22Rv1 (cell line): ENCODE data around the gene SERP1.
"Not testable (repeated sequence)": the region's sequence is repeated elsewhere in the genome, so short reads cannot be mapped to it uniquely, and the experiment has no call there.

ENCODE experiments used
- H3K27ac ChIP-seq: fragments of 450-650 bp; 2 replicates; pipeline ENCODE4 v1.5.1; 2017
- CTCF ChIP-seq: fragments of 450-650 bp; IDR thresholded peaks from 2 replicates; pipeline ENCODE4 v1.5.1; 2017; ENCODE audit warnings: mild to moderate bottlenecking
- ZFX ChIP-seq: fragments of 450-650 bp; IDR thresholded peaks from 2 replicates; pipeline ENCODE4 v1.6.1; 2017; ENCODE audit warnings: antibody characterized with exemption, borderline replicate concordance

Gene SERP1

GRCh38 chr3:150504483-150504882 is 41.8 kb downstream of the SERP1 start:
- TF ChIP-seq CTCF (no peak), ZFX (no peak)
- H3K27ac ChIP-seq: no peak overlapping the region

- no peak for TF ChIP-seq CTCF
- TF ChIP-seq ZFX: no peak
- no peak overlapping the region for H3K27ac ChIP-seq
These were observed 42.7 kb downstream of the SERP1 start for GRCh38 chr3:150503402-150504099.

- H3K27ac ChIP-seq: not testable (repeated sequence)
These were observed 45.3 kb downstream of the SERP1 start for GRCh38 chr3:150500960-150501359.

GRCh38 chr3:150497956-150498355 is 48.3 kb downstream of the SERP1 start:
- TF ChIP-seq ZFX: no peak
- no peak for TF ChIP-seq CTCF
- H3K27ac ChIP-seq: no peak overlapping the region

- TF ChIP-seq ZFX (no peak), CTCF (peak; percentile 77)
- H3K27ac ChIP-seq: no peak overlapping the region
These were observed 50.6 kb downstream of the SERP1 start for GRCh38 chr3:150495563-150496168.

- H3K27ac ChIP-seq: no peak overlapping the region
These were observed 51.1 kb downstream of the SERP1 start for GRCh38 chr3:150495149-150495548.

GRCh38 chr3:150494411-150494977 is 51.8 kb downstream of the SERP1 start:
- H3K27ac ChIP-seq: no peak overlapping the region
- TF ChIP-seq CTCF (no peak), ZFX (no peak)

More at GRCh38 chr3:150495149-150495548, 51.1 kb downstream of the SERP1 start:
- TF ChIP-seq ZFX (no peak), CTCF (no peak)
